Glutamatergic neuron (in vitro differentiated cells): Measurements from ENCODE around the gene VCX2. TPM values are rescaled to one million over a fixed set of nuclear protein-coding genes. Genes with fewer than 3 reads are reported as not detected.
"Not testable (repeated sequence)": the region's sequence is repeated elsewhere in the genome, so short reads cannot be mapped to it uniquely, and the experiment has no call there.

Experiments used
- DNase-seq: peaks from one replicate; pipeline ENCODE4 v3.0.0; 2022
- H3K27ac Mint-ChIP-seq: one replicate; pipeline ENCODE4 v1.8.0; 2020; ENCODE audit warnings: mild to moderate bottlenecking, mixed read lengths, inconsistent platforms; ENCODE audit not compliant: unreplicated experiment
- H3K27me3 Mint-ChIP-seq: one replicate; pipeline ENCODE4 v1.8.0; 2020; ENCODE audit warnings: mild to moderate bottlenecking, moderate library complexity, mixed read lengths, inconsistent platforms; ENCODE audit not compliant: unreplicated experiment
- H3K36me3 Mint-ChIP-seq: one replicate; pipeline ENCODE4 v1.8.0; 2020; ENCODE audit warnings: mild to moderate bottlenecking, mixed read lengths, inconsistent platforms; ENCODE audit not compliant: unreplicated experiment
- H3K4me1 Mint-ChIP-seq: one replicate; pipeline ENCODE4 v1.8.0; 2020; ENCODE audit warnings: mild to moderate bottlenecking, low read depth, mixed read lengths, inconsistent platforms; ENCODE audit not compliant: unreplicated experiment
- H3K4me3 Mint-ChIP-seq: one replicate; pipeline ENCODE4 v1.8.0; 2020; ENCODE audit warnings: mild to moderate bottlenecking, mixed read lengths, inconsistent platforms; ENCODE audit not compliant: unreplicated experiment
- H3K9me3 Mint-ChIP-seq: one replicate; pipeline ENCODE4 v1.8.0; 2020; ENCODE audit warnings: mild to moderate bottlenecking, moderate library complexity, mixed read lengths, inconsistent platforms; ENCODE audit not compliant: unreplicated experiment
- microRNA-seq: library from miRNA; unstranded; fragments of <30 nt; microRNA quantifications from one replicate; pipeline ENCODE4, GENCODE V29; 2020; ENCODE audit not compliant: unreplicated experiment
- total RNA-seq: library from RNA; stranded (reverse); fragmentation: NEBNext Ultra II Directional; extraction: Animal tissue kit (Norgen Biotek cat#: 25700); gene quantifications from one replicate; pipeline ENCODE4 v1.2.1, GENCODE V29; 2021; ENCODE audit not compliant: unreplicated experiment
- TF ChIP-seq, protein P1 (sequence below): fragments of 200-600 bp; sonication (generic); IDR thresholded peaks from one replicate; pipeline ENCODE4 v1.5.0; 2021; ENCODE audit not compliant: partially characterized antibody, unreplicated experiment

VCX2 gene
- total RNA-seq, 1 donor from 2014 or later = not detected

DNA sequence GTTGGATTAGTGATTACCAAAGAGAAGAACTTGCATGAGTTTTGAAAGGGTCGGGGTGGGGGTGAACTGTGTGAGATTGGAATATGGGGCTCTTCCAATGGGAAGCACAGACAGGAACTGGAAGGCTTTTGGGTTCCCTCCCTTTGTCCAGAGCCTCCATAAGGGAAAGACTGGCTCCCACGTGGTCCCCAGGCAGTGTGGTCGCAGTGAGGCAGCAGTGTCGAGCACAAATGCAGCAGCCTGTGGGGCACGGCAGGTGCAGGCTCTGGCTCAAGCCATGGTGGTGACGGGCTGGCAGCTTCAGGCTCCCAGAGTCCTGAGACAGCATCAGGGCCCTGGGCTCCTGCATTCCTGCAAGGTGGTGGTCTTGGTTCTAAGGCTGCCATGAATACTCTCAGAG lies 45.5 kb downstream of the VCX2 start:
- Mint-ChIP-seq H3K27ac (no peak overlapping the region), H3K4me1 (no peaks in the 10 kb centered on the region), H3K27me3 (no peaks in the 10 kb centered on the region), H3K36me3 (no peaks in the 10 kb centered on the region), H3K4me3 (no peak overlapping the region), H3K9me3 (no peaks in the 10 kb centered on the region)
- TF ChIP-seq, protein P1, sequence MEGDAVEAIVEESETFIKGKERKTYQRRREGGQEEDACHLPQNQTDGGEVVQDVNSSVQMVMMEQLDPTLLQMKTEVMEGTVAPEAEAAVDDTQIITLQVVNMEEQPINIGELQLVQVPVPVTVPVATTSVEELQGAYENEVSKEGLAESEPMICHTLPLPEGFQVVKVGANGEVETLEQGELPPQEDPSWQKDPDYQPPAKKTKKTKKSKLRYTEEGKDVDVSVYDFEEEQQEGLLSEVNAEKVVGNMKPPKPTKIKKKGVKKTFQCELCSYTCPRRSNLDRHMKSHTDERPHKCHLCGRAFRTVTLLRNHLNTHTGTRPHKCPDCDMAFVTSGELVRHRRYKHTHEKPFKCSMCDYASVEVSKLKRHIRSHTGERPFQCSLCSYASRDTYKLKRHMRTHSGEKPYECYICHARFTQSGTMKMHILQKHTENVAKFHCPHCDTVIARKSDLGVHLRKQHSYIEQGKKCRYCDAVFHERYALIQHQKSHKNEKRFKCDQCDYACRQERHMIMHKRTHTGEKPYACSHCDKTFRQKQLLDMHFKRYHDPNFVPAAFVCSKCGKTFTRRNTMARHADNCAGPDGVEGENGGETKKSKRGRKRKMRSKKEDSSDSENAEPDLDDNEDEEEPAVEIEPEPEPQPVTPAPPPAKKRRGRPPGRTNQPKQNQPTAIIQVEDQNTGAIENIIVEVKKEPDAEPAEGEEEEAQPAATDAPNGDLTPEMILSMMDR = no peak
- no peak for DNase-seq

DNA sequence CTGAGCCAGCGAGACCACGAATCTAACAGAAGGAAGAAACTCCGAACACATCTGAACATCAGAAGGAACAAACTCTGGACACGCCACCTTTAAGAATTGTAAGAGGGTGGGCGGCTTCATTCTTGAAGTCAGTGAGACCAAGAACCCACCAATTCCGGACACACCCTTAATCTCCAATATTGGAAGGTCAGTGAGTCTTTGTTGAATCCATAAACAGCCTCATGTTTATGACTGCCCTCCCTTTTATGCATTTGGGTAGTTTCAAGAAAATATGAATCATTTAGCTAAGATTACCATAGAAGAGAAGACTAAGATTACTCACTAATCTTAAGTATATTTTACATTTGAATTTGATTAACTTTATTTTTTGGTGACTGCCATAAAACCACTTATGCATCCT lies 48.5 kb downstream of the VCX2 start:
- no peaks in the 10 kb centered on the region for H3K36me3 Mint-ChIP-seq
- H3K9me3 Mint-ChIP-seq = no peaks in the 10 kb centered on the region
- TF ChIP-seq, protein P1 = no peak
- H3K27ac Mint-ChIP-seq = no peak overlapping the region
- no peak overlapping the region for H3K4me3 Mint-ChIP-seq
- no peaks in the 10 kb centered on the region for H3K4me1 Mint-ChIP-seq
- DNase-seq = no peak
- no peaks in the 10 kb centered on the region for H3K27me3 Mint-ChIP-seq

DNA sequence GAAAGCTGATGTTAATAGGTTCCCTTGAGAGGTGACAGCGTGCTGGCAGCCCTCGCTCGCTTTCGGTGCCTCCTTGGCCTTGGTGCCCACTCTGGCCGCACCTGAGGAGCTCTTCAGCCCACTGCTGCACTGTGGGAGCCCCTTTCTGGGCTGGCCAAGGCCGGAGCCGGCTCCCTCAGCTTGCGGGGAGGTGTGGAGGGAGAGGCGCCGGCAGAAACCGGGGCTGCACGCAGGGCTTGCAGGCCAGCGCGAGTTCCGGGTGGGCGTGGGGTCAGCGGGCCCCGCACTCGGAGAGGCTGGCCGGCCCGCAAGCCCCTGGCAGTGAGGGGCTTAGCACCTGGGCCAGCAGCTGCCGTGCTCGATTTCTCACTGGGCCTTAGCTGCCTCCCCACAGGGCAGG lies 49.7 kb downstream of the VCX2 start:
- H3K4me3 Mint-ChIP-seq, H3K9me3 Mint-ChIP-seq, H3K36me3 Mint-ChIP-seq, H3K27ac Mint-ChIP-seq, DNase-seq, H3K4me1 Mint-ChIP-seq, H3K27me3 Mint-ChIP-seq: not testable (repeated sequence)

Small RNA genes within 50 kb of the gene (microRNA-seq; reads per million reads assigned to microRNA genes)
- 16.0 reads per million, percentile 56 among the genes with 10 or more reads in this experiment for gene MIR651

Other genes with a start within 250 kb of the VCX2 start
- 12.9 TPM for gene PNPLA4, start 243.9 kb downstream of the VCX2 start, total RNA-seq